ENCODE measurements around the gene WTAP.
"Not testable (repeated sequence)": the region's sequence is repeated elsewhere in the genome, so short reads cannot be mapped to it uniquely, and the experiment has no call there.

The WTAP gene

DNA sequence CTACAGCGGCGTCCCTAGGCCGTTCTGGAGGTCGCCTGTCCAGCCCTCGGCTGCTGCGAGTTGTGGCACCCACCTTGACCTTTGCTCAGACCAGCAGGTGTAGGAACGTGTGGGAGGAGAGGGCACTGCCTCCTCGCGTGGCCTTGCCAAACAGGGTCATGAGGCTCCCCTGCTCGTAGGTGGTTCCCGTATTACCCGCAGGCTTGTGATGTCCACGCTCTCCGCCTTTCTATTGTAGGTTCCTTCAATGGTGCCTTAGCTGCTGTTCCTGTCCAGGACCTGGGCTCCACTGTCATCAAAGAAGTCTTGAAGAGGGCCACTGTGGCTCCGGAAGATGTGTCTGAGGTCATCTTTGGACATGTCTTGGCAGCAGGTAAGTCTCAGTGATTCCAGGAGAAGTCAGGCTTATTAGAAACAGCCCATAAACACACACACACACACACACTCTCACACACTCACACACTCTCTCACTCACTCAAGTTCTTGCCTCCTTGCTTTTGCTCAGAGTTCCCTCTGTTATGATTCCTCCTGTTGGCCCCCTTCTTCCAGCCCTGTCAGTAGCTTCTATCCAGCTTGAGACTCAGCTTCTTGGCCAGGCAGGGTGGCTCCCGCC, 35.5 kb downstream of the WTAP start:
- DNase-seq (ENCODE audit: low read depth) = no peak

DNA sequence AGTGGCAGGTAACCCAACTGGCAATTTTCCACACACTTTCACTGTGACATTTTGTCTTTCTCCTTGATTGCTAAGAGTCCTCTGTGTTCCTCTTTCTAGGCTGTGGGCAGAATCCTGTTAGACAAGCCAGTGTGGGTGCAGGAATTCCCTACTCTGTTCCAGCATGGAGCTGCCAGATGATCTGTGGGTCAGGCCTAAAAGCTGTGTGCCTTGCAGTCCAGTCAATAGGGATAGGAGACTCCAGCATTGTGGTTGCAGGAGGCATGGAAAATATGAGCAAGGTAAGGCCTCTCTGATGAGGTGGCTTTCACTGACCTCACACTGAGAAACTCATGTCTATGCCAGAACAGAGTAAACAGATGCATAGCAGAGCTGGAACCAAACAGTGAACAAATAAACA, 39.6 kb downstream of the WTAP start:
- no peak for DNase-seq (ENCODE audit: low read depth)

DNA sequence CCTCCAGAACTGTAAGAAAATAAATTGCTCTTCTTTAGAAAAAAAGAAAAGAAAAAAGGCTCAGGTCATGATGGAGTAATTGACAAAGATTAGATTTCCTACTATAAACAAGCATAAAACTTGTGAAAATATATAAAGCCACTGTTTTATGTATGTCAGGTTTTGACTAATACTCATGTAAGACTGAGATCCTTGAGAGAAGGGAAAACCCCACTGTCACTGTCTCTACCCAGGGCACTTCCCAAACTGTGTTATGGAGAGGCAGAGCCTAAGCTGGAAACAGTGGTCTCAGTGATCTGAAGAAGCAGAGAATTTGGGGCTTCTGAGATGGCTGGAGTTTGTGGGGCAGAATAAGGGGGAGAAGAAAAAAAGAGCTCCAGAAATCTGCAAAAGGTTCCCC, 42.2 kb downstream of the WTAP start:
- DNase-seq (ENCODE audit: low read depth) = no peak

DNA sequence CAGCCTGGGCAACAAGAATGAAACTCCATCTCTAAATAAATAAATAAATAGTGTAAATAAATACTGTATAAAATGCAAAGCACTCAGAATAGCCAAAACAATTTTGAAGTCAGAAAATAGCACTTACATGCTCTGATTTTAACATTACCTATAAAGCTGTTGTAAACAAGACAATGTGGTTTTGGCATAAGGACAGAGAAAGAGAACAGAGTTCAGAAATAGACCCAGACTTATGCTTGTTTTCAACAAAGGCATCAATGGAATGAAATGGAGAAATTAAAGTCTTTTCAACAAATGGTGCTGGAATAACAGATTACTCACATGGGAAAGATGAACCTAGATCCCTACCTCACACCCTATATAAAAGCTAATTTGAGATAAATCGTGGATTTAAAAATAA, 44.9 kb downstream of the WTAP start:
- DNase-seq (ENCODE audit: low read depth) = peak; percentile 25

DNA sequence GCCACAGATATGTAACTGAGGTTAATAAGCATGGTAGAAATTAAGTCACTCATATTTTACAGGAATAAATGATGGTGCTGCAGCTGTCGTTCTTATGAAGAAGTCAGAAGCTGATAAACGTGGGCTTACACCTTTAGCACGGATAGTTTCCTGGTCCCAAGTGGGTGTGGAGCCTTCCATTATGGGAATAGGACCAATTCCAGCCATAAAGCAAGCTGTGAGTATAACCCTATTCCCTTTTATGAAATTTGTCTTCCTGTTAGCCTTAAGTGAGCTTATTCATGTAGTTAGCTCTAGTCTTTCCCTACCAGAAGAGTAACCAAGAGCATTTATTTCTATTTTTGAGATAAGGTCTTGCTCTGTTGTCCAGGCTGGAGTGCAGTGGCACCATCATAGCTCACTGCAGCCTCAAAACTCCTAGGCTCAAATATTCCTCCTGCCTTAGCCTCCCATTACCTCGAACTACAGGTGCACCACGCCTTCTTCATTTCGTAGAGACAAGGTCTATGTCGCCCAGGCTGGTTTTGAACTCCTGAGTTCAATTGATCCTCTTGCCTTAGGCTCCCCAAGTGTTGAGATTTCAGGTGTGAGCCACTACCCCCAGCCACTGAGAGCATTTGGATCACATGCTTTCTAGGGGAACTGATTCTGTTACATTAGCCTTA, 50.1 kb downstream of the WTAP start:
- no peak for DNase-seq (ENCODE audit: low read depth)

DNA sequence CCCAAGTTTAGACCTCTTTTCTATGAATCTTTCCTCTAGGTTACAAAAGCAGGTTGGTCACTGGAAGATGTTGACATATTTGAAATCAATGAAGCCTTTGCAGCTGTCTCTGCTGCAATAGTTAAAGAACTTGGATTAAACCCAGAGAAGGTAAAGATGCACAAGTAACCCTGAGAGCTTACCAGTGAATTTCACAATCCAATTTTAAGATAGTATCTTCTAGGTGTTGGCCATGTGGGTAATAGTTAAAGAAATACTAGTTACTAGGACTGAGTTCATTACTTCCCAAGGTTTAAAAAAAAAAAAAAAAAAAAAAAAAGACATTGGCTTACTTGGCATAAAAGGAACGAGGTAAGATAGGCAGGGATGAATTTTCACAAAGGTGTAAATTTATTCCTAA, 50.8 kb downstream of the WTAP start:
- no peak for DNase-seq (ENCODE audit: low read depth)

DNA sequence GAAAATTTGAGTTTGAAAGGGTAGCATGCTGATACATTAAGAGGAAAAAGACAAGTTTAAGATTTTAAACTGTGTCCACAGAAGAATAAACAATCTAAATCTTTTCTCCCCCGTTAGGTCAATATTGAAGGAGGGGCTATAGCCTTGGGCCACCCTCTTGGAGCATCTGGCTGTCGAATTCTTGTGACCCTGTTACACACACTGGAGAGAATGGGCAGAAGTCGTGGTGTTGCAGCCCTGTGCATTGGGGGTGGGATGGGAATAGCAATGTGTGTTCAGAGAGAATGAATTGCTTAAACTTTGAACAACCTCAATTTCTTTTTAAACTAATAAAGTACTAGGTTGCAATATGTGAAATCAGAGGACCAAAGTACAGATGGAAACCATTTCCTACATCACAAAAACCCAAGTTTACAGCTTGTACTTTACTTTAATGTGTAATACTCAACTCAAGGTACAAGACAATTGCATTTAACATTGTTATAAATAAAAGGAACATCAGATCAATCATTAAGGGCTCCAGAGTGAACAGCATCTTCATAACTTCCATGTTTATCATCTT, 51.3 kb downstream of the WTAP start:
- no peak for DNase-seq (ENCODE audit: low read depth)

DNA sequence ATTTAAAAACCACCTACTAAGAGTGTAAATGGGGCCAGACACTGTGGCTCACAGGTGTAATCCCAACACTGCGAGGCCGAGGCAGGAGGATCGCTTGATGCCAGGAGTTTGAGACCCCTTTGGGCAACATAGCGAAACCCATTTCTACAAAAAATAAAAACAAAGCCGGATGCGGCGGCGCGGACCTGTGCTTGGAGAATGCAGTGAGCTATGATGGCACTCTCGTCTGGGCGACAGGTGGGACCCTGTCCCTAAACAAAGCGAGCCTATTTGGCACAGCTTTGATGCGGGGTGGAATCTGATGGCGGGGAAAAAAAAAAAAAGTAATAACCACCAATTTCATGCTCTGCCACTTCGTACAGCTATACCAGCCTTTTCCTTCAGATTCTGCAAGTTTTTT, 61.0 kb downstream of the WTAP start:
- DNase-seq (ENCODE audit: low read depth) = no peak

DNA sequence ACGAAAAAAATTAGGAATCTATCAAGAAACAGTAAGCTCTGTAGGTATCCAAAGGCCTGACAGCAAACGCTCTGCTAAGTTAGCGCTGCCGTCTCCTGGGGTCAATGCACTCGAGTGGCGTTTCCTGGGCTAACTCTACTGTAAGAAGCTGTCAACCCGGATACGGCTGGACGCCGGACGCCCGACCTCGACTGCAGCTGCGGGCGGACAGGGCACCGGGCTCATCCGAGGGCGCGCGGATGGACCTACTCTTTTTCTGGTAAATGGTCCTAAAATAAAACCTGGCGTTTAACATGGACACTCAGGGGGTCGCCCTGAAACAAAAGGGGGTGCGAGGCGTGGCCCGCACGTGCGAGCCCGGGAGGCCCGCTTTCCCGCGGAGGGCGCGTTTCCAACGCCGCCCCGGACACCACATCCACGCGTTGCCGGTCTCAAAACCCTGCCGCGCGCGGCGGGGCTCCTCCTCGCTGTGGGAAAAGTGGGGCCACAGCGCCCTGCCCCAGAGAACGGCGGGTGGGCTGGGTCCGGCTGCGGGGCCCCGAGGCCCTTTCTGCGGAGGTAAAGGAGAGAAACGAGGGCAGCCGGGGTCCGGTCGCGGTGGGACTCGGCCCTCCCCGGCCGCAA, 61.6 kb downstream of the WTAP start:
- DNase-seq (ENCODE audit: low read depth) = no peak

DNA sequence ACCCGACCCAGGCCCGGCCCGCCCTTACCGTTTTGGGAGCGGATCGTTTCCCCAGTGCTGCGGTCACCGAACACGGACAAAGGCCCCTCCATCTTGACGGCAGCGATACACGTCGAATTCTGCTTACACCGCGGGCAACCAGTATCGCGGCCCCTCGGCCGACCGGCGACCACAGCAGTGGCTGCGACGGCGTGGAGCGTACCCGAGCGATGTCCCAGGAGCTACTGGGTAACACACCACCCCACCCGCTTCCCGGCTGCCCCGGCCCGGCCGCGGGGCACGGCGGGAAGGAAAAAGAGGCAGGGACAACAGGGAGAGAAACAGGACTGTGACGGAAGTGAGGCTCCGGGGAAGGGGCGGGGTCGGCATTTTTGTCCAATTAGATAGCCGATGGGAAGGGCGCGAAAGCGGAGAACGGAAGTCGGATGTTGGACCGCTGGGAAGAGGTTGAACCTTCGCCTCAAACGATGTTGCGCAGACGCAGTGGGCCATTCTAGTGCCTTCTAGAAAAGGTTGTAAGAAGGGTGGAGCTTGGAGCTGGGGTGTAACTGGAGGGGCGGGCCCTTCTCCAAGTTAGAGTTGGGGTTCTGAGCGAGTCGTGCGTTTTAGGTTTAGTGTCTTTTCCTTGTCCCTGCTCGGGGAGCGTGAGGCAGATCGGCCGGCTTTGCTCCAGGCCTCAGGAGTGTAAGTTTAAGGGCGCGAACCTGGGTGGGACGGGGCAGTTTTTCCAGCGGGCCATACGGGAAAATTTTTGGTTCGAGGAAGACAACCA, 62.3 kb downstream of the WTAP start, which contains the start of gene TCP1:
Gene TCP1 (minus strand): TSS at position 226 of the 772 bp plus-strand sequence. CDS start 134 bp downstream, at position 92.
- DNase-seq (ENCODE audit: low read depth) = peak; percentile 98

DNA sequence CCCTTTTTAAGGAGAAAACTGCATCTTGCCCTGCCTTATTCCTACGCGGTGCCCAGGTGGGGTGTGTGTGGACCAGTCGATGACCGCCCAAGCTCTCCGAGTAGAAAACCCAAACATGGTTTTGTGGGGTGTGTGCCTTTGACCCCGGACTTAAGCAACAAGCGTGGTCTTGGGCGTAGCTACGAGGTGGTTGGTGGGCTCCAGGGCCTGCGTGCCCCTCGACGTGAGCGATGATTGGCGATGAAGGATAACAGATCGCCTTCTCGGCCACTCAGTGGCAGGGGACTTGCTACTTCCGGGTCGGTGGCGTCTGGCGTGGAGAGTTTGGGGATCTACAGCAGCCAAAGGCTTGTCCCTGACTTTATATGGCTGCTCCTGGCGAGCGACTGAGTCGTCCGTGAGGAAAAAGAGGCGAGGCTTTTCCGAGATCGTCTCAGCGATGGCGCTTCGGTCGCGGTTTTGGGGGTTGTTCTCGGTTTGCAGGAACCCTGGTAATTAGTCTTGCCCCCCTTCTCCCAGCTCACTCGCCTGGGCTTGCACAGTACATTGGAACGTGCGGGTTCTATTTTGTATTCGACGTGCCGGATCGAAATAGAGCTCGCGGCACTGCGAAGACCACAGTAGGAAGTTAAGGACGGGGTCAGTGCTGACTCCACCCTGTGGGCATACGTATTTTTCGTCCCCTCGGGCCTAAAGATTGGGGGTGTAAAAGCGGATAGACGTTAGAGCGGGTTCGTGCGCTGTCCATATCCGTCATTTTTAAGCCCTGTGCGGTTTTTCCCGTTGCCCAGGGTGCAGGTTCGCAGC, 63.0 kb downstream of the WTAP start, which contains the start of gene MRPL18:
Gene MRPL18 (plus strand): TSS at position 319 of the 807 bp plus-strand sequence. CDS start 121 bp downstream, at position 440.
- peak; percentile 92 for DNase-seq (ENCODE audit: low read depth)

DNA sequence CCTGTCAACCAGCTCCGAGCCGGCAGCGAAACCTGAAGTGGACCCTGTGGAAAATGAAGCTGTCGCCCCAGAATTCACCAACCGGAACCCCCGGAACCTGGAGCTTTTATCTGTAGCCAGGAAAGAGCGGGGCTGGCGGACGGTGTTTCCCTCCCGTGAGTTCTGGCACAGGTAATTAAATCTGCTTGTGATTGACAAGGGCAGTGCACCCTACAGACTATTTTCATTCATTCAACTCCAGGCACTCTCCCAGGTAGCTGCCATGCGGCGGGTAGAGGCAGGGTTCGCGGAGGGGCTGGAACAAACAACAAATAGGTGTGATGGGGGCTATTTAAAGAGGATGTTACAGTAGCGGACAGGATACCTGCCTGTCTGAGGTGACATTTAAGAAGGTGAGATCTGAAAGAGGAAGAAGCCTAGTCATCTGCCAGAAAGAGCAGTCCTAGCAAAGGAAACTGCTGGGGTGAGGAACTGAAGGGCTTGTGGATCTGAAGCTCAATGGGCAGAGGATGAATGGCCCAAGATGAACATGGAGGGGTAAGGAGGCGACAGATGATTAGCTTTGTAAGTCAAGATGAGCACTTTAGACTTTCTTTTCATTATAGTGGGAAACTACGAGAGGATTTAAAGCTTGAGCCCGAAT, 63.8 kb downstream of the WTAP start:
- no peak for DNase-seq (ENCODE audit: low read depth)

DNA sequence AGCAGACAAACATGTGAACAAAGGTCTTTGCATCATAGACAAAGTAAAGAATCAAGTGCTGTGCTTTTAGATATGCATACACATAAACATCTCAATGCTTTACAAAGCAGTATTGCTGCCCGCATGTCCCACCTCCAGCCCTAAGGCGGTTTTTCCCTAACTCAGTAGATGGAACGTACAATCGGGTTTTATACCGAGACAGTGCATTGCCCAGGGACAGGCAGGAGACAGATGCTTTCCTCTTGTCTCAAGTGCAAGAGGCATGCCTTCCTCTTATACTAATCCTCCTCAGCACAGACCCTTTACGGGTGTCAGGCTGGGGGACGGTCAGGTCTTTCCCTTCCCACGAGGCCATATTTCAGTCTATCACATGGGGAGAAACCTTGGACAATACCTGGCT, 67.7 kb downstream of the WTAP start:
- DNase-seq (ENCODE audit: low read depth) = not testable (repeated sequence)

DNA sequence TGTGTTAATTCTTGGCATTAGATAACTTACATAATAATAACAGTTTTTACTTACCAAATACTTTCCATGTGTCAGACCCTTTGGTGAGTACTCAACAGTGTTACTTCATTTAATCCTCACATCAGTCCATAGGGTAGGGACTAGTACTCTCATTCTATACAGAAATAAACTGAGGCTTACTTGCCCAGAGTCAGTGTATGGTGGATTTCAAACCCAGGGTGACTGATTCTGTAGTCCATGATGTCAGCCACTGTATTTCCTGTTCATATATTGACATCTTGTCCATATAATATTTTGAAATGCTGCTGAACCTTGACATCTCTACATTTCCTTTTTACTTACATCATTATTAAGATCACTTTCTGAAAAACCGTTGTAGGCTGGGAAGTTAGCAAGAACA, 70.2 kb downstream of the WTAP start:
- no peak for DNase-seq (ENCODE audit: low read depth)

DNA sequence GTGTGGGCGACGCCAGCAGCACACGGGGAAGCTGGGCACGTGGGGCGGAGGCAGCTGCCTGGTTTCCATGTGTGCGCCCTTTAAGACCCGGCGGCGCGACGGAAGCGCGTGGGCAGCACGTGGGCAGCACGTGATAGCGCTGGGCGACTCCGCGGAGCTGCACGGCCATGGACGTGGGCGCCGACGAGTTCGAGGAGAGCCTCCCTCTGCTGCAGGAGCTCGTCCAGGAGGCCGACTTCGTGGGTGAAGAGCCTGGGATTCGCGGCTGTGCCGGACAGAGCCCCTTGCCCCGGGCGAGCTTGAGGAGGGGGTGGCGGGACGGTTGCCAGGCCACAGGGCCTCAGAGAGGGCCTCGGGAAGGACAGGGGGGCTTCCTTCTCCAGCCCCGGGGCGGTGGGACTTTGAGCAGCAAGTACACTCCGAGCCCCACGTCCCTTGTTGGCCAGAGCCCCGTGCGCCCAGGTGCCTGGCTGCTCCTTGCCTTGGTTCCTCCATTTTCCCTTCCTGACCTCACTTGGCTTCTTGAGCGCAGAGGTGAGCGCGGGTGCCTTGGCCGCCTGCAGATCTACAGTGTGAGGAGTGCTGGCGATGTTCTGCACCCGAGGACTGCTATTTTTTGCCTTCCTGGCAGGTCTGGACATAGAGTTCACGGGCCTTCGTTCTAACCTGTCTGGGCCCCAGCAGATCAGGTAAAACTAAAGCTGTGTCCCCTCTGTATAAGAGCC, 73.0 kb downstream of the WTAP start, which contains the start of gene PNLDC1:
Gene PNLDC1 (plus strand): TSS at position 136 of the 725 bp plus-strand sequence. CDS start 32 bp downstream, at position 168.
- DNase-seq (ENCODE audit: low read depth) = no peak

DNA sequence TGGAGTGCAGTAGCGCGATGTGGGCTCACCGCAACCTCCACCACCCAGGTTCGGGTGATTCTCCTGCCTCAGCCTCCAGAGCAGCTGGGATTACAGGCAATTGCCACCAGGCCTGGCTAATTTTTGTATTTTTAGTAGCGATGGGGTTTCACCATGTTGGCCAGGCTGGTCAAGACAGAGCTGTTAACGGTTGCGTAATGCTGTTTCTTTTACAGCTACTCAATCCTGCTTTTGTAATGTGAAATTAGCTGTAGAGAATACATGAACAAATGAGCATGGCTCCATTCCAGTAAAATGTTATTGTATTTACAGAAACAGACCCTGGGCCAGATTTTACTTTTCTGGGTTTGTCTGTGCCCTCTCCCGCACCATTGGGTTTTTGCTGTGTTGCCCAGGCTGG, 74.6 kb downstream of the WTAP start:
- no peak for DNase-seq (ENCODE audit: low read depth)

DNA sequence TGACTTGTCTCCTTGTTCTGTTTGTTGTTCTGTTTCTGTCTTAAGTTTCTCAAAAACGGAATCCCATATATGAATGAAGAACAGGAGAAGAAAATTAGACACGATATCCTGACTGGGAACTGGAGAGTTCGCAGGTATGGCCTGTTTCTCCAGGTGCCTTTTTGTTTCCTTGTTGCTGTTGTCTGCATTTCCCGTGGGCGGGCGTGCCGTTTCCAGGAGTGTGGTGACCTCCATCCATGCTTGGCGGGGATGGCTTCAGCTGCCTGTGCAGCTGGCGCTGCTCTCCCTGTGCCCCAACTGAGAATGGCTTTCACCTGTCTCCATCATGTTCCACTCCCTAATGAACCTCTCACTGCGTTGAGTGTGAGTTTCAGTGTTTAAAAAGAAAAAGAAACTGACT, 77.2 kb downstream of the WTAP start:
- DNase-seq (ENCODE audit: low read depth) = no peak

DNA sequence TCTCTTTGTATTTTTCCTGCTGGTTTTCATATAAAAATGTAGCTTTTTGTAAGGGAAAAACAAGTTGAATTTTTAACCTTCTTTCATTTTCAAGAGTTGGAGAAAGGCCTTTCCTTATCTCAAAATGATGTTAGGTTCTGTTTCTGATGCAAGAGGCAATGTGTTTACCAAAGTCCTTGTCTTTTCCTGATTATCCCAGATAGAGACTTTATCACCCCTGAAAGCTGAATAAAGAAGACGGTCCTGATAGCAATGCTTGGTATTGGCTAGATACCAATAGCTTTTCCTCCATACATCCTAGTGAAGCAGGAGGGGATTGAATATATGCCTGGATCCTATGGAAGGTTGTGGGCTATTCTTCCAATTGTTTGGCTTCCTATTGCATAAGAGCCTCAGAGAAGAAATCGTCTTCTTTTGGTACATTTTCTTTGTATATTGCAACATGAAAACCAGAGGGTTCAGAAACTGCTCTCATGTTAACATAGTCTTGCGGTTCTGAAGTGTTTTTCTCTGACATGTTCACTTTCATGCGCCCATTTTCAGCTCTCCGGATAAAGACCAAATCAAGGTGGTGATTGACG, 78.2 kb downstream of the WTAP start:
- DNase-seq (ENCODE audit: low read depth) = no peak

Measured in GM04503 (cell line).